Measurements from ENCODE around the gene MTRF1.

Gene MTRF1

GRCh38 chr13:41224113-41225110 lies 39.0 kb downstream of the MTRF1 start:
- in situ Hi-C loops (cut with MboI; ENCODE audit: low sequenced_read_pairs) = no loop called here

GRCh38 chr13:41222259-41222852 lies 41.0 kb downstream of the MTRF1 start:
- in situ Hi-C loops (cut with MboI; ENCODE audit: low sequenced_read_pairs) = no loop called here

GRCh38 chr13:41220401-41220800 lies 43.0 kb downstream of the MTRF1 start:
- in situ Hi-C loops (cut with MboI; ENCODE audit: low sequenced_read_pairs) = no loop called here

DNA sequence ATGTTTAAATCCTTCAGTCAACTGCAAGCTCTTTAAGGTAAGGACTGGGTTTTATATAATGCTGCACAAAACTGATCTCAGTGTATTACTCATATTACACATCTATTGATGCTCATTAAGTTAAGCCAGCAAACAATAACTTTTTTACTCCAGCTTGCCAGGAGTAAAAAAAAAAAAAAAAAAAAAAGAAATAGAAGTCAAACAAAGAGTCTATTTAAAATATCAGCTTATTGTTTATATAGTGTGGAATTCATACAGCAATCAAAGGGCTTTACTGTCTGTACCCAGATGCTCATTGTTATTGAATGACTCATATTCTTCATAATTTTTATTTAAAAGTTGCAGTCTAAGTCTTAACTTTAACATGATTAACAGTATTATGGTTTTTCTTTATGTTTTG lies 47.2 kb downstream of the MTRF1 start:
- in situ Hi-C loops (cut with MboI; ENCODE audit: low sequenced_read_pairs) = no loop called here

GRCh38 chr13:41213919-41214318 lies 49.5 kb downstream of the MTRF1 start:
- in situ Hi-C loops (cut with MboI; ENCODE audit: low sequenced_read_pairs) = no loop called here

DNA sequence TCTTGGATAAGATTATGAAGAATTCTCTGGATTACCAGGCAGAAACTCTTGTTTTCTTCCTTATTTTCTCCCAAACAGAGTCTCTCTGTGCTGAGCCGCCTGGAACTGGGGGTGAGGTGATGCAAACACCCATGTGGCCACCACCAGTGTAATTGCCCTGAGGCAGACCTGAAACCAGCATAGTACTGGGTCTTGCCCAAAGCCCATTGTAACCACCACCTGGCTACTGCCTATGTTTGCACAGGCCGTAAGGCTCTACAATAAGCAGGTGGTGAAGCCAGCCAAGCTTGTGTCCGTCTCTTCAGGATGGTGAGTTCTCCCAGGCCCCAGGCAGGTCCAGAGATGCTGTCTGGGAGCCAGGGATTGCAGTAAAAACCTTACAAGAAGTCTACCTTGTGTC lies 50.1 kb downstream of the MTRF1 start:
- in situ Hi-C loops (cut with MboI; ENCODE audit: low sequenced_read_pairs) = no loop called here

DNA sequence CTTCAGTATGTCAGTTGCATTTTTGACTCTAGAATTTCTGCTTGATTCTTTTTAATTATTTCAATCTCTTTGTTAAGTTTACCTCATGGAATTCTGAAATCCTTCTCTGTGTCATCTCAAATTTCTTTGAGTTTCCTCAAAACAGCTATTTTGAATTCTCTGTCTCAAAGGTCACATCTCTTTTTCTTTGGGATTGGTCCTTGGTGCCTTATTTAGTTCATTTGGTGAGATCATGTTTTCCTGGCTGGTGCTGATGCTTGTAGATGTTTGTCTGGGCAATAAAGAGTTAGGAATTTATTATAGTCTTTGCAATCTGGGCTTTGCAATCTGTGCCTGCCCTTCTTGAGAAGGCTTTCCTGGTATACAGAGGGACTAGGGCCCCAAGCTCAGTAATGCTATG lies 50.5 kb downstream of the MTRF1 start:
- in situ Hi-C loops (cut with MboI; ENCODE audit: low sequenced_read_pairs) = no loop called here

DNA sequence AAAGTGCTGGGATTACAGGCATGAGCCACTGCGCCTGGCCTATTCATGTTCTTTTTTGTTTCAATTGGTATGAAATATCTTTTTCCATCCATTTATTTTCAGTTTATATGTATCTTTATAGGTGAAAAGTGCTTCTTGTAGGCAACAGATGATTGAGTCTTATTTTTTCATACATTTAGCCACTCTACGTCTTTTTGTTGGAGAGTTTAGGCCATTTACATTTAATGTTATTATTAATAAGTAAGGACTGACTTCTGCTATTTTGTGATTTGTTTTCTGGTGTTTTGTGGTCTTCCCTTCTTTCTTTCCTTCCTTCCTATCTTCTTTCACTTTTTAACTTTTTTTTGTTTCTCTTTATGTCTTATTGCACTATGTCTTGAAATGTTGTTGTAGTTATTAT lies 52.3 kb downstream of the MTRF1 start:
- in situ Hi-C loops (cut with MboI; ENCODE audit: low sequenced_read_pairs) = no loop called here

DNA sequence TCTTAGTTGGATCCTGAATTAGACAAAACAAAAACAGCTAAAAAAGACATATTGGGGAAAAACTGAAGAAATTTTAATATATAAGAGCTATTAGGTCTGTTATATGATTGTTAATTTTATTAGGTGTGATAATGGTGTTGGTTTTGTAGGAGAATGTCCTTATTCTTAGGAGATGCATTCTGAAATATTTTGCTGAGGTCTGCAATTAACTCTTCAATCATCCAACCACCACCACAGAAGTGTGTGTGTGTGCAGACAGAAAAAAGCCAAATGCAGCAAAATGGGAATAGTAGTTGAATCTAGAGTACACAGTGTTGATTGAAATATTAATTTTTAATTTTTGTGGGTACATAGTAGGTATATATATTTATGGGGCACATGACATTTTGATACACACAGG lies 56.9 kb downstream of the MTRF1 start:
- in situ Hi-C loops (cut with MboI; ENCODE audit: low sequenced_read_pairs) = no loop called here

GRCh38 chr13:41203810-41204209 lies 59.6 kb downstream of the MTRF1 start:
- in situ Hi-C loops (cut with MboI; ENCODE audit: low sequenced_read_pairs) = no loop called here

DNA sequence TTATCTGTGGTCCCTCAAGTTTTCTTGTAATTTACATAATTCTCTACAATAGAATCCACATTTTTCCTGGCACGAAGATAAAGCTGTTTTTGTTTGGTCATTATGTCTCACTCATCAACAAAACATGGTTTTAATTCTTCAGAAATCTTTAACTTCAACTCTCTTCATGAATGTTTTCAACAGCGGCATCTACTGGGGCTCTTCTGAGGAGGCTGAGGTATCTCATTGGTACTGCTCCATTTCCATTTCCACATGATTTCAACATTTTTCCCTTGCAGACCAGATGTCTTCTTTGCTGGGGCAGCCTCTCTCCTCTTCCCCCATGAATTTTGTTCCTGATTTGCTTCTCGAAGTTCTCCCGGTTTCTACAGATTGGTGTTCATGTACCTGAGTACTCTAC lies 63.2 kb downstream of the MTRF1 start:
- in situ Hi-C loops (cut with MboI; ENCODE audit: low sequenced_read_pairs) = no loop called here

DNA sequence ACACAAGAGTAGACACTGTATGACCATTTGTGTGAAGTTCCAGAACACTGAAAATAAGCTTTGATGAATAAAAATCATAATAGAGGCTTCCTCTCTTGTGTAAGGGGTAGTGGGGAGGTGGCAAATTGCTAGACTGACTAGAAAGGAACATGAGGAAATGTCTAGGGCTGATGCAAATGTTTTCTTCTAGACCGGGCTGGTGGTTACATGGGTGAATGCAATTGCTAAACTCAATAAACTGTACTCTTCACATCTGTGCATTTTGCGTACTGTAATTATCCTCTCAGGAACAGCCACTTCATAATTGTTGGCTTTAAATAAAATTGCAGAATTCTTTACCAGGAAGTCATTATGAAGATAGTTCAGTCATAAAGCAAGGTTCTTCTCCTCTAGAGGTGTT lies 63.9 kb downstream of the MTRF1 start:
- in situ Hi-C loops (cut with MboI; ENCODE audit: low sequenced_read_pairs) = no loop called here

DNA sequence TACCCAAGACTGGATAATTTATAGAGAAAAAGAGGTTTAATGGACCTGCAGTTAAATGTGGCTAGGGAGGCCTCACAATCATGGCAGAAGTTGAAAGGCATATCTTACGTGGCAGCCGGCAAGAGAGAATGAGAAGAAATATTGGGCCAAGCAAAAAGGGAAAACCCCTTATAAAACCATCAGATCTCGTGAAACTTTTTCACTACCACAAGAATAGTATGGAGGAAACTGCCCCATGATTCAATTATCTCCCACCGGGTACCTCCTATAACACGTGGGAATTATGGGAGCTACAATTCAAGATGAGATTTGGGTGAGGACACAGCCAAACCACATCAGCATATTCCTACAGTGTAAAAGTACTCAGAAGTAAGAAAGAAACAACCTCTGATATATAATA lies 64.3 kb downstream of the MTRF1 start:
- in situ Hi-C loops (cut with MboI; ENCODE audit: low sequenced_read_pairs) = no loop called here

DNA sequence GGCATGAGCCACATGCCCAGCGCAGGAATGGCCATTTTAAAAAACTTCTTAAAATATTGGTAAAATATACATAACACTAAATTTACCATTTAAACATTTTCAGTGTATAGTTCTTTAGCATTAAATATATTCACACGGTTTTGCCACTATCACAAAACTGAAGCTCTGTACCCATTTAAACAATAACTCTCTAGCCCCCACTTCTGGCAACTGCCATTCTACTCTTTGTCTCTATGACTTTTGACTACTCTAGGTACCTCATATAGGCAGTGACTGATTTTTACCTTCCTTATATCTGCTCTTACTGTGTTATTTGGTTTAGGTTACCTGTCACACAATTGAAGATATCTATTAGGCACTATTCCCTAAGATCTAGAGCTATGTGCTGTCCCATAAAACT lies 66.8 kb downstream of the MTRF1 start:
- in situ Hi-C loops (cut with MboI; ENCODE audit: low sequenced_read_pairs) = no loop called here

- in situ Hi-C loops (cut with MboI; ENCODE audit: low sequenced_read_pairs) = no loop called here
These were observed 67.4 kb downstream of the MTRF1 start for GRCh38 chr13:41196011-41196410.

DNA sequence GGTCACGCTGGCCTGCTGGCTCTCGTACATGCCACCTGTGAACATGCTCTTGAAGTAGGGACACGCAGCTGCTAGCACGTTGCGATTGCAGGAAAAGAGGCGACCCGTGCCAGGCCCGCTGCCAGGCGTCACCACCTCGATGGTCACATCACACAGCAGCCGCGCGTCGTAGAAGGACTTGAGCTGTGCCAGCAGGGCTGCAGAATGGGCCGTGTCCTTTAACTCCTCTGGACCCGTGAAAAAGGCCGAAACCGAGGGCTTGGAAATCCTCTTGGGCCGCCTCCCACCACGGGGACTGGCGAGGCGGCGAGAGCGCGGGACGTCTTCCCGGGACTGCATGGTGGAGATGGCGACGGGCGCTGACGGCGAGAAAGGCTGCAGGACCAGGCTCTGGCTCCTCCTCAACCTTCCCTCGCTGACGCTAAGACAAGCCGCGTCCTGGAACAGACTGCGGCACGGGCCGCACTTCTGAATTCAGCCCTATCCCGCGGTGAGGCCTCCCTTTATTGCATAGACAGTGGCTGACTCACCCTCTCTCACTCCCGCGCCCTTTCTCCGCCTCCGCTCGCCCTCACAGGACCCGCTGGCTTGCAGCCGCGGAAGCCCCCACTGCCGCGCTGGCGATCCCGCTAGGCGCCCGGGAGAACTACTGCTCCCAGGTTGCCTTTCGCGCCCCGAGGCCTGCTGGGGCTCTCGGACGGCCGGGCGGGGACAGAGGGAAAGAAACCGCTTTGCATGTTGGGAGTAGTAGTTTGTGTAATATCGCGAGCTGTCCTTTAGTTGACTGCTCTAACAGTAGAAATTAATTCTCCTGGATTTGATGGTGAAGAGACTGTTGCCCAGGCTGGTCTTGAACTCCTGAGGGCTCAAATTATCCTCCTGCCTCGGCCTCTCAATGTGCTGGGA lies 69.2 kb downstream of the MTRF1 start, which contains the start of gene KBTBD7:
KBTBD7 (minus strand) TSS at position 651 of the 906 bp plus-strand sequence; CDS start at position 339, 312 bp downstream.
- in situ Hi-C loops (cut with MboI; ENCODE audit: low sequenced_read_pairs) = no loop called here

DNA sequence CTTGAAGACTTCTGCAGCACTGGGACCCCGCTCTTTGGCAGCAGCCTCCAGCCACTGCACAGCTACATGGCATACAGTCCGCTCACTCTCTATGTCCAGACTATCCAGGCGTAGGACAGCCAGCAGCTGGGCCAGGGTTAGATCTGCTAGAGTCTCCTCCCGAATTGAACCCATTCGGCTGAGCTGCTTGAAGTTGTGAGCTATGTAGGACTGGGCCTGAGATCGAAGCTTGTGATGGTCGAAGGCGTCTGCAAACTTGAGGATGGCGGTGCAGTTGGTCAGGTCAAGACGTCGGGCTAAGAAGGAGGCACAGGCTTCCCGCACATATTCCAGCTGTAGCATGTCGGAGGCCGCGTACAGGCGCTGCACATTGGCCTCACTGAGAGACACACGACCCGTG lies 69.9 kb downstream of the MTRF1 start:
- in situ Hi-C loops (cut with MboI; ENCODE audit: low sequenced_read_pairs) = no loop called here

DNA sequence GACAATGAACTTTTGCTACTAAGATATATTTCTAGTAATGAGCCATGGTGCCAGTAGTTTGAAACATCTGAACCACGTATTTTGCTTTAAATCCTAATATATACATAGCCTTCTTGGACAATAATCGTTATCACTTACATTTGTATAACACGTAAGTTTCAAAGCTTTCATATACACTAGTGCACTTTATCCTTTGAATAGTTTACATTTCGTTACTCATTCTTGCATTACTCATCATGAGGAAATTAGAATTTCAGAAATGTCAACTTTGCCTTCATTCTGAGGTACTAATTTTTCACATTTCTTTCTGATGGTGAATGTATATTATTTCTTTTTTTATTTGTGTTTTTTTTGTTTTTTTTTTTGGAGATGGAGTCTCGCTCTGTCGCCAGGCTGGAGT lies 74.8 kb downstream of the MTRF1 start:
- in situ Hi-C loops (cut with MboI; ENCODE audit: low sequenced_read_pairs) = no loop called here

DNA sequence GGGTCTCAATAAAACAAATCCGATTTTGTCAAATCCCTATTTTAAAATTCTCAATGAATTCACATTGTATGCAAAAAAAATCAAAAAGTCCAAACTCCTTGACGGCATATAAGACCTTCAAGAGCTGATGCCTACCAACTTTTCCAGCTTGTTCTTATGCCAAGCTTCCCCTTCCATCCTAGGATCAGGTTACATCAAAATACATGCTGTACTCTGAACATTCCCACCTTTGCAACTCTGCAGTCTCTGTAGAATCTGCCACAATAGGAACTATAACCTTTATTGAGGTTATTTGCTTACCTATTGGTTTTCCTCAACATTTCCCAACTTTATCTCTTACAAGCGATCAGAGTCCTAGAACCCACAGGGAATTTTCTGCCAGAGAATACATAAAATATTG lies 76.9 kb downstream of the MTRF1 start:
- in situ Hi-C loops (cut with MboI; ENCODE audit: low sequenced_read_pairs) = no loop called here

DNA sequence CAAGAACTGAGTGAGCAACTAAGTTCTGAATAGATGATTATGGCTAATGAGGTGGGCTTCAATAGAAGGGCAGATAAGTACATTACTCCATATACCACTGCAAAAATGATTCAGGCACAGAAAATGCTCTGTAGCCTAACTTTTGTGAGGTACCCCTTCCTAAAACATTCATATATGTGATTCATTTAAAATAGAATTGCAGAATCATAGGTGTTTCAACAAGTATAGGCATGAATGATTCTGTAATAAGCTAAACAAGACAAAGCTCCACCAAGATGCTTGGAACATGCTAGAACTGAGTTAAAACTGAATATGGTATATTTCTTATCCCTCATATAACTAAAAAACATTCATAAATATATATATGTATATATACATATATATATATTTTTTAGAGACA lies 81.1 kb downstream of the MTRF1 start:
- in situ Hi-C loops (cut with MboI; ENCODE audit: low sequenced_read_pairs) = no loop called here

DNA sequence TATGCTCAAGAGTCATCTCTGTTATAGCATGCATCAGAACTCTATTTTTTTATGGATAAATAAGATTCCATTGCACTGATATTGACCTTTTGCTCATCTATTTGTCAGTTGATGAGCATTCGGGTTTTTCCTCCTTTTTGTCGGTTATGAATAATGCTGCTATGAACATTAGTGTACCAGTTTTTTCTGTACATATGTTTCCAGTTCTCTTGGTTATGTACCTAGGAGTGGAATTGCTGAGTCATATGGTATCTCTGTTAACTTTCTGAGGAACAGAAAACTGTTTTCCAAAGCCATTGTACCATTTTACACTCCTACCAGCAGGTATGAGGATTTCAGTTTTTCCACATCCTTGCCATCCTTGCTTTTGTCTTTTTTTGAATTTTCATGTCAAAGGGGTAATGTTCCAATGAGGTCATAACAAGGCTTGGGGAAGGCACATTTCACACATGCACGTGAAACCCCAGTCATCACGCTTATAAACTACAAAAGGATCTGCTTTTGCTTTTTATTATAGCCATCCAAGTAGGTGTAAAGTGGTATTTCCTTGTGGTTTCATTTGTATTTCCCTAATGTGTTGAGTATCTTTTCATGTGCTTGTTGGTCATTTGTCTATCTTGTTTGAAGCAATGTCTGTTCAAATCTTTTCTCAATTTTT lies 83.7 kb downstream of the MTRF1 start:
- in situ Hi-C loops (cut with MboI; ENCODE audit: low sequenced_read_pairs) = no loop called here
